A673 (cell line): ENCODE results near the gene PIGN. TPM values are rescaled to one million over a fixed set of nuclear protein-coding genes. Genes with fewer than 3 reads are reported as not detected.

Source experiments
- BruUV-seq: library from RNA; stranded (reverse); fragments of 400-500 nt; replicated peaks from 2 replicates; lab custom pipeline; 2021; lab: Mats Ljungman, UMichigan
- CTCF ChIA-PET: fragments of 300-600 bp; sonication (Branson Sonifier 250); formaldehyde crosslinking; loops from one replicate; lab custom pipeline; 2022; ENCODE audit warnings: antibody characterized with exemption; lab: Charles Lee
- POLR2A ChIA-PET: fragments of 300-600 bp; sonication (Branson Sonifier 250); formaldehyde crosslinking; loops from one replicate; lab custom pipeline; 2022; ENCODE audit warnings: antibody characterized with exemption; ENCODE audit not compliant: low non-redundant PET; lab: Charles Lee
- DNase-seq: peaks from one replicate; pipeline ENCODE4 v3.0.0-alpha.2; 2015; ENCODE audit warnings: low spot score
- H3K27ac ChIP-seq: fragments of 200-600 bp; sonication (generic); 2 replicates; pipeline ENCODE4 v1.5.1; 2016; ENCODE audit warnings: mixed run types, low read depth, mild to moderate bottlenecking, mixed read lengths, antibody characterized with exemption, low read length; ENCODE audit not compliant: poor library complexity, severe bottlenecking
- H3K27me3 ChIP-seq: fragments of 200-600 bp; sonication (generic); replicated peaks from 2 replicates; pipeline ENCODE4 v1.6.1; 2017; ENCODE audit warnings: mixed run types, low read depth, mild to moderate bottlenecking, mixed read lengths, antibody characterized with exemption, low read length; ENCODE audit not compliant: insufficient read depth, poor library complexity
- H3K36me3 ChIP-seq: fragments of 200-600 bp; sonication (generic); 2 replicates; pipeline ENCODE4 v1.6.1; 2016; ENCODE audit warnings: mixed run types, mild to moderate bottlenecking, mixed read lengths, antibody characterized with exemption, low read length; ENCODE audit not compliant: insufficient read depth, poor library complexity, severe bottlenecking
- H3K4me1 ChIP-seq: fragments of 200-600 bp; sonication (generic); 2 replicates; pipeline ENCODE4 v1.6.1; 2017; ENCODE audit warnings: mixed run types, mild to moderate bottlenecking, mixed read lengths, antibody characterized with exemption, low read length; ENCODE audit not compliant: insufficient read depth, poor library complexity, severe bottlenecking
- H3K4me3 ChIP-seq: fragments of 200-600 bp; sonication (generic); 2 replicates; pipeline ENCODE4 v1.5.1; 2016; ENCODE audit warnings: low read depth, mixed run types, mild to moderate bottlenecking, mixed read lengths, low read length; ENCODE audit not compliant: poor library complexity, severe bottlenecking
- H3K9me3 ChIP-seq: fragments of 200-600 bp; sonication (generic); 2 replicates; pipeline ENCODE4 v1.6.1; 2016; ENCODE audit warnings: mixed run types, low read depth, mild to moderate bottlenecking, mixed read lengths, antibody characterized with exemption, low read length; ENCODE audit not compliant: poor library complexity, severe bottlenecking
- EZH2 ChIP-seq: fragments of 200-600 bp; sonication (generic); IDR thresholded peaks from 2 replicates; pipeline ENCODE4 v1.6.1; 2017; ENCODE audit warnings: borderline replicate concordance, low read depth, mild to moderate bottlenecking, mixed read lengths, antibody characterized with exemption, low read length; ENCODE audit not compliant: poor library complexity, severe bottlenecking
- intact Hi-C: fragments of 100-400 bp; cut with micrococcal nuclease; formaldehyde crosslinking; loops from one replicate; pipeline ENCODE4 v1.10.0; 2022; ENCODE audit not compliant: unreplicated experiment
- total RNA-seq: library from RNA; stranded (reverse); gene quantifications from 2 replicates; pipeline ENCODE4 v1.2.3, GENCODE V29; 2021
- TF ChIP-seq, protein P1 (sequence below): fragments of 300-800, 200-600 bp; sonication (generic); conservative IDR thresholded peaks from 2 replicates; pipeline ENCODE4 v1.5.1; 2017; ENCODE audit warnings: low read depth, mild to moderate bottlenecking, antibody characterized with exemption, low read length, moderate library complexity, mixed read lengths

PIGN gene
- total RNA-seq, 1 experiment from 2014 or later: 23.8 TPM

DNA sequence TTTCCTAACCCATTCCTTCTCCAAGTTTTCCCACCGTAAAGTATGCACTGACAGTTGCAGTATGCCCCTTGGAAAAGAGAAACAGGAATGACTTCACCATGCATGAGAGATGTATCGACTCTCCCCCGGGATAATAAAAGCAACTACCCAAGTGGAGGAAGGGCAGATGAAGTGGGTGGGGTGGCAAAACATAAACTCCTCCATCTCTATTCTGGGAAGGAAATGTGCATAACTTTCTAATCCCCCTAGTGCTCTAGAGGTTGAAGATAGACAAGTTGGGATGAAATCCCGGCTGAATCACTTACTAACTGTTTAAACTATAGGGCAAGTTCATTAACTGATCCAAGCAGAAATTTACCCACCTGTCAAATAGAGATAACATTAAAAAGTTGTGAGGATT lies 89.2 kb downstream of the PIGN start:
- Histone ChIP-seq H3K27me3 (no peaks in the 10 kb centered on the region), H3K36me3 (no peaks in the 10 kb centered on the region), H3K4me1 (no peaks in the 10 kb centered on the region), H3K27ac (no peak overlapping the region), H3K9me3 (peaks cover 4% of the 10 kb centered on the region), H3K4me3 (no peak overlapping the region)
- DNase-seq: no peak
- ChIA-PET CTCF (no interaction called here), POLR2A (no interaction called here)
- no peak for TF ChIP-seq EZH2
- TF ChIP-seq, protein P1, sequence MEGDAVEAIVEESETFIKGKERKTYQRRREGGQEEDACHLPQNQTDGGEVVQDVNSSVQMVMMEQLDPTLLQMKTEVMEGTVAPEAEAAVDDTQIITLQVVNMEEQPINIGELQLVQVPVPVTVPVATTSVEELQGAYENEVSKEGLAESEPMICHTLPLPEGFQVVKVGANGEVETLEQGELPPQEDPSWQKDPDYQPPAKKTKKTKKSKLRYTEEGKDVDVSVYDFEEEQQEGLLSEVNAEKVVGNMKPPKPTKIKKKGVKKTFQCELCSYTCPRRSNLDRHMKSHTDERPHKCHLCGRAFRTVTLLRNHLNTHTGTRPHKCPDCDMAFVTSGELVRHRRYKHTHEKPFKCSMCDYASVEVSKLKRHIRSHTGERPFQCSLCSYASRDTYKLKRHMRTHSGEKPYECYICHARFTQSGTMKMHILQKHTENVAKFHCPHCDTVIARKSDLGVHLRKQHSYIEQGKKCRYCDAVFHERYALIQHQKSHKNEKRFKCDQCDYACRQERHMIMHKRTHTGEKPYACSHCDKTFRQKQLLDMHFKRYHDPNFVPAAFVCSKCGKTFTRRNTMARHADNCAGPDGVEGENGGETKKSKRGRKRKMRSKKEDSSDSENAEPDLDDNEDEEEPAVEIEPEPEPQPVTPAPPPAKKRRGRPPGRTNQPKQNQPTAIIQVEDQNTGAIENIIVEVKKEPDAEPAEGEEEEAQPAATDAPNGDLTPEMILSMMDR: no peak
- no TSS peak for BruUV-seq
- intact Hi-C loops: no loop called here

DNA sequence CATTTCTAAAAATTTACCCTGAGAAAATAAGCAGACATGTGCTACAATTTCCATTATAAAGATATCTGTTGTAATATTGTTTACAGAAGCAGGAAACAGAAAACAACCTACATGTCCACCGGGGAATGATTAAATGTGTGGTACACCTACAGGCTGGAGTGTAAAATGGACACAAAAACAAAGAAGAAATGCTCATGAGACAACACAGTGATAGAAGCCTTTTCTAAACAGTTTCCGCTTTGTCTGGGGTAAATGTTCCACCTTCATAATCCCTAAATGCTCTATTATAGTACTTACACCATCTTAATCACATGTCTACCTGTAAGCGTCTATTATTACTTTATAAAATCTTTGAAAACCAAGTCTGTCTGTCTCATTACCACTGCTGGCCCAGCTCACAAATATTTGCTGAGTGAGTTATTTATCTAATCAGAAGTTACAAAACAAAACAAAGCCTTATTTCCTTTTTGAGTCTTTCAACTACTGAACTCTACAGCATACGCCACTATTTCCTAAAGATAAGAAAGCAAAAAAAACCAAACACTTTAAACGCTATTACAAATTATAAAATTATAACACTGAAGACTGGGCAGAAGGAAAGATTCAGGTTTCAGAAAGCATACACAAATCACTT lies 95.3 kb downstream of the PIGN start:
- no peak for TF ChIP-seq EZH2
- TF ChIP-seq, protein P1: no peak
- BruUV-seq: no TSS peak
- Histone ChIP-seq H3K4me3 (no peak overlapping the region), H3K36me3 (no peaks in the 10 kb centered on the region), H3K4me1 (no peaks in the 10 kb centered on the region), H3K27ac (no peak overlapping the region), H3K27me3 (no peaks in the 10 kb centered on the region), H3K9me3 (no peaks in the 10 kb centered on the region)
- ChIA-PET CTCF (no interaction called here), POLR2A (interaction anchor here (0.5 kb wide), 1 partner anchor 513 kb away, joined by 3 read pairs; no protein-coding TSS in a partner anchor)
- no peak for DNase-seq
- intact Hi-C loops: no loop called here

DNA sequence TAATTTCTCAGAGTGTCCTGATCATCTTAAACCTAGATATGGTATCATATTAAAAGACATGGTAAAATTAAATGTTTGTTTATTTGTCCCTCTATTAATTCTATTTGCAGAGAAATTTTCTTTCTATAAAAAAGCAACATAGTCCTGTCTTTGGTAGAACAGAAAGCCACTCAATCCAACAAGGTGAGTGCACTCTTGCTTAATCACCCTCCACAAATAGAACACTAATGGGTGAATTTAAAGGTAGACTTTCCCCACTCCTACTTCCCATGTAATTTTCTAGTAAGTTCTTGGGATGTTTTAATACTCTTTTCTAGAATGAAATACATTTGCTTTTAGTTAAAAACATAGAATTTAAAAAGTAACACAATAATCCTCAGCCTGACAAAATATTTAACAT lies 97.7 kb downstream of the PIGN start:
- Histone ChIP-seq H3K9me3 (no peaks in the 10 kb centered on the region), H3K27me3 (no peaks in the 10 kb centered on the region), H3K27ac (no peak overlapping the region), H3K36me3 (no peaks in the 10 kb centered on the region), H3K4me1 (no peaks in the 10 kb centered on the region), H3K4me3 (no peak overlapping the region)
- no peak for DNase-seq
- TF ChIP-seq EZH2: no peak
- TF ChIP-seq, protein P1: no peak
- intact Hi-C loops: no loop called here
- no TSS peak for BruUV-seq
- ChIA-PET CTCF (no interaction called here), POLR2A (no interaction called here)
